GM10248 (cell line): ENCODE measurements around the gene GOLGA8N.

Experiments
- CTCF ChIA-PET: fragments of 300-600 bp; sonication (Branson Sonifier 250); formaldehyde crosslinking; extraction: SDS; loops from one replicate; lab custom pipeline; 2021; ENCODE audit warnings: antibody characterized with exemption; lab: Yijun Ruan, JAX
- POLR2A ChIA-PET: fragments of 350-650 bp; sonication (Branson Sonifier 250); formaldehyde crosslinking; extraction: SDS; loops from one replicate; lab custom pipeline; 2020; ENCODE audit warnings: antibody characterized with exemption; lab: Yijun Ruan, JAX
- DNase-seq: peaks from one replicate; pipeline ENCODE4 v3.0.0; 2012; ENCODE audit errors: extremely low spot score
- CTCF ChIP-seq: IDR thresholded peaks from 2 replicates; pipeline ENCODE4 v1.5.1; 2012; ENCODE audit warnings: mild to moderate bottlenecking, low read depth; ENCODE audit errors: extremely low read depth, missing control alignments, control extremely low read depth

The GOLGA8N gene

GRCh38 chr15:32636908-32637567 lies 43.8 kb downstream of the GOLGA8N start:
- CTCF ChIA-PET, result interaction anchor here (1.3 kb wide), 1 partner anchor 14 kb away, joined by 5 read pairs; no protein-coding TSS in a partner anchor
- POLR2A ChIA-PET, result interaction anchor here (0.6 kb wide), 1 partner anchor 232 kb away, joined by 3 read pairs; no protein-coding TSS in a partner anchor
- no peak for TF ChIP-seq CTCF
- DNase-seq, result no peak

- CTCF ChIA-PET, result interaction anchor here (1.3 kb wide), 1 partner anchor 14 kb away, joined by 5 read pairs; no protein-coding TSS in a partner anchor
- TF ChIP-seq CTCF, result no peak
- DNase-seq, result no peak
- POLR2A ChIA-PET, result interaction anchor here (0.6 kb wide), 1 partner anchor 231 kb away, joined by 3 read pairs; no protein-coding TSS in a partner anchor
Observed at GRCh38 chr15:32637704-32638103, 44.4 kb downstream of the GOLGA8N start.

- POLR2A ChIA-PET, result no interaction called here
Observed at GRCh38 chr15:32641517-32642059, 48.3 kb downstream of the GOLGA8N start, which contains the start of gene SCG5. Gene SCG5, plus strand, starts transcription at chr15:32641710. Its CDS starts 1,883 bp downstream, at chr15:32643593.

GRCh38 chr15:32642667-32643435 lies 49.6 kb downstream of the GOLGA8N start:
- DNase-seq, result no peak
- no peak for TF ChIP-seq CTCF
- ChIA-PET POLR2A (no interaction called here), CTCF (interaction anchor here (1.2 to 3.0 kb wide), 5 partner anchors 8 to 19 kb away, joined by 3 to 12 read pairs (median 7); no protein-coding TSS in a partner anchor)

More at GRCh38 chr15:32641517-32642059, 48.3 kb downstream of the GOLGA8N start, which contains the start of gene SCG5:
- no peak for DNase-seq
- CTCF ChIA-PET, result interaction anchor here (2.7 to 3.0 kb wide), 3 partner anchors 9 to 21 kb away, joined by 8 to 27 read pairs (median 12); no protein-coding TSS in a partner anchor
- TF ChIP-seq CTCF, result no peak

- DNase-seq, result no peak
- TF ChIP-seq CTCF, result no peak
- CTCF ChIA-PET, result interaction anchor here (1.3 to 3.0 kb wide), 4 partner anchors 8 to 18 kb away, joined by 3 to 12 read pairs (median 8); no protein-coding TSS in a partner anchor
- POLR2A ChIA-PET, result no interaction called here
Observed at GRCh38 chr15:32643907-32644445, 50.7 kb downstream of the GOLGA8N start.
